Dedifferentiated amniotic fluid mesenchymal stem cell (primary cell): Measurements from ENCODE around the gene EXOG.

Experiments used
- DNase-seq: peaks from one replicate; pipeline ENCODE4 v3.0.0-alpha.2; 2016; ENCODE audit errors: extremely low spot score

EXOG gene

GRCh38 chr3:38496131-38496910 lies at the start of gene EXOG:
Gene EXOG, plus strand, starts transcription at chr3:38496340. Its CDS starts 28 bp downstream, at chr3:38496368.
- DNase-seq, result peak; percentile 94

DNA sequence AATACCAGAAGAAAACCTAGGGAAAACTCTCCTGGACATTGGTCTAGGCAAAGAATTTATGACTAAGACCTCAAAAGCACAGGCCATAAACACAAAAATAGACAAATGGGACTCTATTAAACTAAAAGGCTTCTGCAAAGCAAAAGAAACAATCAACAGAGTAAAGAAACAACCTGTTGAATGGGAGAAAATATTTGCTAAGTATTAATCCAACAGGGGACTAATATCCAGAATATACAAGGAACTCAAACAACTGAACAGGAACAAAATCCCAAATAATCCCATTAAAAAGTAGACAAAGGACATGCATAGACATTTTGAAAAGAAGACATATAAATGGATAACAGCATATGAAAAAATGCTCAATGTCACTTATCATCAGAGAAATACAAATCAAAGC lies 49.3 kb upstream of the EXOG start:
- no peak for DNase-seq

DNA sequence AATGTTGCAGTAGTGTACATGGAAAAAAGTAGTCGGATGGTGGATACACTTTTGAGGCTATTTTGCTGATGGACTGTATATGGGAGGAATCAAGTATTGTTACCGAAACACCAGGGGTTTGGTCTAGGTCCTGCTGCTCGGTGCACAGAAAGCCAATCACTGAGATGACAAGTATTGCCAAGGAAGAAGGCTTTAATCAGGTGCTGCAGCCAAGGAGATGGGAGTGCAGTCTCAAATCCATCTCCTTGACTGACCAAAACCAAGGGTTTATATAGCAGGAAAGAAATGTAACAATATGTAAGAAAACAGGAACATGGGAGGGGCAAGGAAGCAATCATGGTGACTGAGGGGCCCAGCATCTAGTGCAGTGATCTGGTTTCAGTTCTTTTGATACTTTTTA lies 45.3 kb upstream of the EXOG start:
- DNase-seq, result no peak

DNA sequence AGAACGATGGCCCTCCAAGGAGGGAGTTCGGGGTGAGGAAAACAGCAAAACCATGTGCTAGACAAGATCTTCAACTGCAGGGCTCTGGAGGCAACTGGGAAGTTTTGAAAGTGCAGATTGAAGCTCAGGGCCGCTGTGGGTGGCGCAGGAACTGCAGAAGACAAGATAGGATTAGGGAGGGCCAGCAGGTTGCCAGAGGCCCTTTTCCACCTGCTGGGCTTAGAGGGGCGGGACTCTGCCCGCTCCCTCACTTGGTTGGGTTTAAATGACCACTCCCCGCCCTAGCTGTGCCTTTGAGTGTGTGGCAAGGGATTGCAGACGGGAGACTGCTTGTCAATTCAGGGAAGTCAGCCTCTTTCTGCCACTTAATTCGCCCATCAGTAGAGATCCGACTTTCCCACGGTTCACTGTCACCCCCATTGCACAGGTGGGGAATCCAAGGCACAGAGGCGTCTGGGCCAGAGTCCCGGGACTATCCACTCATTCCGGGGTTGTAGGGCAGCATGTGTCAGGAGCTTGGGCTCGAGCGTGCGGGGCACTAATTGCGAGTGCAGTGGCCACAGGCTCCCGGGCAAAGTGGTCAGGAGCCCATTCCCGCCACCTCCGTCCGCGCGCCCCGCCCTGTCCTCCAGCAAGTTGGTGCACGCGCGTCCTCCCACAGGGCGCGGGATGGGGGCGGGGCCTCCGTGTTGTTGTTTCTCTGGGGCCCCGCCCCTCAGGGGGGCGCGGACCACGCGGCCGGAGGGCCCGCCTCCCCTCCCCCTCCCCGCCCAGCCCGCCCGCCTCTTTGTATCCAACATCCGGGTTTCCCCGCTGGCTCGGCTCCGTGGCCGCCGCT lies 42.8 kb upstream of the EXOG start, which contains the start of gene ACVR2B:
Gene ACVR2B, plus strand, starts transcription at position 816 of the 838 bp plus-strand sequence. CDS start 433 bp downstream, outside the sequence.
- DNase-seq, result peak; percentile 52

DNA sequence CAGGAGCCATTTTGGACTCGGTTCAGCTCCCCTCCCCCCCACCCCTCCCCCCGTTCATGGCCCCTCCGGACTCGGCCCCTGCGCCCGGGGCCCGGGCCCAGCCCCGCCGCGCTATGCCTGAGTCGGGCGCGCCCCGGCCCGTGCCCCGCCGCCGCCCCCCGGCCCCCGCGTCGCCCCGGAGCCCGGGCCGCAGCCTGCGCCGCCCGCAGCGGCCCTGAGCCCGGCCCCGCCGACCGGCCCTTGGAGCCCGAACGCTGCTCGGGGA lies 42.3 kb upstream of the EXOG start:
- DNase-seq, result no peak

DNA sequence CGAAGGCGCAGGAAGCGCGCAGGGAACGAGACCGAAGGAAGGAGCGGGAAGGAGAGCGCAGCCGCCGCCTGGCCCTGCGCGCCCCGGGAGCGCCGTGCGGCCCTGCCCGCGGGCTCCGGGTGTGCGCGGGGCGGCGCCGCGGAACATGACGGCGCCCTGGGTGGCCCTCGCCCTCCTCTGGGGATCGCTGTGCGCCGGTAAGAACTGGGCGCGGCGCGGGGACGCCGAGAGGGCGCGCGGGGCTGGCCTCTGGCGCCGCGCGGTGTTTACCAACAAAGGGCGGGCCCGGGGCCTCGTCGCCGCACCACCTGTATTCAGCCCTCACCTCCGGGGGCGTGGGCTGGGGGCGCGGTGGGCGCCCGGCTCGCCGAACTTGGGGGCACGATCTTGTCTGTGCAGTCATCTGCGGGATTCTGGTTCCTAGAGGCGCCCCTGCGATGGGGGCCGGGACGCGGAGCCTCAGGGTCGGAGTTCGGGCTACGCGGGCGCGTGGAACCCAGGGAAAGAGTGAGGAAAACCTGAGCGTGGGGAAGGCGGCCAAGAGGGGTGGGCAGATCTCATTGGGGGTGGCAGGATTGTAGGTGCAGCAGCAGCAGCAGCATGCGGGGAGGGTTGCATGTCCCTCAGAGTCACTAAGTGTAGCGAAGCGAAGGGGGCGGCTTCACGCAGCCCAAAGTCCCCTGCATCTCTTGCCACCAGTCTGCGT lies 41.8 kb upstream of the EXOG start:
- DNase-seq, result no peak

DNA sequence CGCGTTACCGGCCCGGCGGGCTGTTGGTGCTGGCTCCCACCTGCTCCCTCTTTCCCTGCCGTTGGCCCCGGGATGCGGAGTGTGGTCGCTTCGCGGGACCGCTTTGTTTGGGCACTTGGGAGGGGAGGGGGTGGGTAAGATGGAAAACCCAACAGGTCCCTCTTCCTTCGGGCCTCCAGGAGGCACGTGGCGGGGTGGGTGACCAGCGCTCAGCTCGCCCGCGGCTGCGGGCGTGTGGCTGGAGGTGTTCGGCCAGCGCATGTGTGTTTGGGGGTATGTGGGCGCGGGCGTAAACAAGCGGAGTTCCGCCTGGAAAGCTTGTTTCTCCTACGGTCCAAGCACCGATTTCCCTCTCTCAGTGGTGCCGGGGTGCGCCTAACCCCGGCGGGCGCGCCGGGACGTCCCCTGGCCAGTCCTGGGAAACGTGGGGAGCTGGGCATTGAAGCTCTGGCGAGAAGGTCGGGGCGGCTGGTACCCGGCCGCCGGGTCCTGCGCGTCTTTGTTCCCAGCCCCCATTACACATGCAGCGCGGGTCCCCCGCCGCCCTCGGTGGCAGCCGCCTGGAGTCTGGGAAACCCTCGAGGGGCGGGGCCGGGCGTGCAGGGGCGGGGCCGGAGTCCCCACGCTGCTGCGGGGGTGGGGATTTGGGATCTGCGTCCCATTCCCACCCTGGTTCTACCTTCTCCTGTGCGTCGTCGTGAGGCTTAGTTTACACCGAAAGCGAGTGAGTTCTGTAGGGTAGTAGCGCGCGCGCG lies 41.1 kb upstream of the EXOG start:
- no peak for DNase-seq

- no peak for DNase-seq
These were observed 40.3 kb upstream of the EXOG start for GRCh38 chr3:38455639-38456430.

DNA sequence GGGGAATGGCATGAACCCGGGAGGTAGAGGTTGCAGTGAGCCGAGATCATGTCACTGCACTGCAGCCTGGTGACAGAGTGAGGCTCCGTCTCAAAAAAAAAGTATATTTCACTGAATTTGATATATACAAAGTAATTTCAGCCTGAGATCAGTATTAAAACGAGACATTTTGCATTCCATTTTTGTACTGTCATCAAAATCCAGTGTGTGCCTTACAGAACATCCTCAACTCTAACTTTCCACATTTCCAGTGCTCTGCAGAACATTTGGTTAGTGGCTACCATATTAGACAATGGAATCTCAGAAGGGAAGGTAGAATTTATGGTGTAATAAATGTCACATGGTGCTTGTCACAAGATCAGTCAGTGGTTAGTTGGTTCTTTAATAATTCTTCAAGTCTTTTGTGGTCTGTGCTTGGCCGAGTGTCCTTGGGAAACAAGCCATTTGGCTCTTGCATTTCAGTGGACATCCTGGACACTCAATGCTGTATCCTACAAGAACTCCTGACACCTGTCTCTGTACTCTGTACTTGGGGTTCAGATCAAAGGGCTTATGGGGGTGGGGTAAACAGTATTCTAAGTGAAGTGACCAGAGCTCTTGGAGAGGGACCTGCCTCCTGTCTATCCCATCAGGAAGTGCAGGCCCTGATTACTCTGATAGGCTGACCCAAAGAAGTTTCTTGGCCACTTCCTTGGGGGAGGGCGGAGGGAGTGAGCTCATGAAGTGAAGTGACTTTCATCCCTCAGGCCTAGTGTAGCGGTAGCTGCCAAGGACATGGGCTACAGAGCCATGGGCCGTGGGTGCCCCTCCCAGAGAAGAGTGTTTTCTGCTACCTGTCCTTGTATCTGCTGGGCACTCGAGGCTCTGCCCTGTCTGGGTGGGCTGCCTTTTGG lies 38.8 kb upstream of the EXOG start:
- DNase-seq, result no peak

GRCh38 chr3:38458796-38459498 lies 37.2 kb upstream of the EXOG start:
- DNase-seq, result peak; percentile 62

- DNase-seq, result no peak
These were observed 36.6 kb upstream of the EXOG start for GRCh38 chr3:38459499-38460048.

DNA sequence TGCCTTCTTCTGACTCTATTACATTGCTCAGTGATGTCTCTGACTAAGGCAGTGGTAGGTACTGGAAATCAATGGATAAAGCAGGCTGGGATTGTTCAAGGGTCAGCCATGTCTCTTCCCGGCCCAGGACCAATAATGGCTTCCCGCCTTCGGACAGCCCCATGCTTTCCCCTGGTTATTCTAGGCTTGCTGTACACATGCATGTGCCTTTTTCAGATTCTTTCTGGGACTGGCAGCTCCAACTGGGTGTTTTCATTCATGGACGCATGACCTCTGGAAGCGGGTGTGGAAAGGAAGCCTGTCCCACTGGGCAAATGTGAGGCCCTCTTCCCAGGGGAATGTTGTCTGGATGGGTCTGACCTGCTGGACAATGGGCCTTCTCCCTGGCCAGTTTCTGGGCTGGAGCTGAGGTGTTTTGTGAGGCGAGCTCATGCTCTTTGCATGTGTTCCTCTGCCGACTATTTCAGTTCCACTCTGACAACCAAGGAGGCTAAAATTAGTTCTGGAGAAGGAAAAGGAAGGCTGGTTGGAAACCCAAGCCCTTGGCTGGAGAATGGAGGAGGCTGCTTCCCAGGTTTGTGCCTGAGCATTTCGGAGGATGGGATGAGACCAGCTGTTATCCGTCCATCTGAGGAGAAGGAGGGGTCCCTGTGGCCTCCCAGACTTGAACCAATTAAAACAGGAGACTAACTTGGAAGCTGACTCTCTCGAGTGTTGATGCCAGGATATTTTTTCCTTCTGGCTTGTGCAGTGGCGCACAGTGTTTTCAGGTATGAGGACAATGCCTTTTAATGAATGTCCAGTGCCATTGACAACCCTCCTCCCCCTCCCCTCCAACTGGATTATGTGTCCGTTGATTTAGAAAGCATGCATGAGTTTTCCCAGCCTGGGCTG lies 35.5 kb upstream of the EXOG start:
- no peak for DNase-seq

GRCh38 chr3:38465588-38466154 lies 30.5 kb upstream of the EXOG start:
- DNase-seq, result no peak

DNA sequence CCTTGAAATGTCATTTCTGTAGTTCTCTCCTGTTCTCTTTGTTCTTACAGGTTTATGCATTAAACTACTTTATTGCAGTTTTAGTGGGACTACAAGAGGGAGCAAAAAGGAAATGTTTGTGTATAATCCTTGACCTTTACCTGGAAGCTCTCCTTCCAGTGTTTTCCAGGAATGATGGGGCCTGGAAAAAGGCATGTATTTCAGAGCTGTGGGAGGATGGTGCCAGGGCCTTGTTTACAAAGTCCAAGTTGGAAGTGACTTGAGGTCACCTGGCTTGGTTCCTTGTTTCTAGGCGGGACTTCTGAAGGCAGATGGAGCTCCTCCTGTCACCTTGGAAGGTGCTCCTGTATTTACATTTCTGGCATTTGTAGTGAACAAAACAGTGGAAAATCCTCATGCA lies 27.4 kb upstream of the EXOG start:
- DNase-seq, result no peak

DNA sequence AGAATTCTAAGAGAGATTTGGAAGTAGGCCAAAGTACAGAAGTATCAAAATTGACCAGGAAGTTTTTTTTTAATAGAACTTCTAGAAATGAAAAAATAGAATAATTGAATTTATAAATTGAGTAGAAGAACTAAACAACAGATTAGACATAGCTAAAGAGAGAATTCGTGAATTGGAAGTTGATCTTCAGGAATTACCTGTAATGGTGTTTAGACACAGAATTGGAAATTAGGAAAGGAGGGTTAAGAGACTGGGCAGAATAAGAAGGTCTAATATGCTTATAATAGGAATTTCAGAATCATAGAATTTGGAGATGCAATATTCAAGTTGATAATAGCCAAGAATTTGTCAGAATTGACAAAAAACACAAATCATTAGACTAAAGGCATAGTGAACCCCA lies 26.3 kb upstream of the EXOG start:
- DNase-seq, result no peak

DNA sequence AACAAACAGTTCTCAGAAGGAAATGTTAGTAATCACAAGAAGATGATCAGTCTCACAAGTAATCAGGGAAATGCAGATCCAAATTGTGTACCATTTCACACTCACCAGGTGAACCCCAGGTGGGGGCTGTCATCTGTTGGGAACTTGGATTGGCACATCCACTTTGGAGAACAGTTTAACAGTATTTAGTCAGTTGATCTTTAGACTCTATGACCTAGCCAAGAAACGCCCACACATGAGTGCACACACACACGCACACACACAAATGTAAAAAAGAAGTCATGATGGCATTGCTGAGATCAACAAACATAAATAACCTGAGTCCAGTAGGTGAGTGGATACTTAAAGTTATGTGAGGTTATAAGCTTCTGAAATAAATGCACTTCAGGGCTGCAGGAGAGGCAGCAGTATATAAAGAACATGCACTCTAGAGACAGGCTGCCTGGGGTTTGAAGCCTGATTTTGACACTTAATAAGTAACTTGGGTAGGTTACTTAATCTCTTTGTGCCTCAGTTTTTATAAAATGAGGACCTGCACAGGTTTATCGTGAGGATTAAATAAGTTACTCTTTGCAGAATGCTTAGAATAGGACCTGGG lies 24.8 kb upstream of the EXOG start:
- no peak for DNase-seq

DNA sequence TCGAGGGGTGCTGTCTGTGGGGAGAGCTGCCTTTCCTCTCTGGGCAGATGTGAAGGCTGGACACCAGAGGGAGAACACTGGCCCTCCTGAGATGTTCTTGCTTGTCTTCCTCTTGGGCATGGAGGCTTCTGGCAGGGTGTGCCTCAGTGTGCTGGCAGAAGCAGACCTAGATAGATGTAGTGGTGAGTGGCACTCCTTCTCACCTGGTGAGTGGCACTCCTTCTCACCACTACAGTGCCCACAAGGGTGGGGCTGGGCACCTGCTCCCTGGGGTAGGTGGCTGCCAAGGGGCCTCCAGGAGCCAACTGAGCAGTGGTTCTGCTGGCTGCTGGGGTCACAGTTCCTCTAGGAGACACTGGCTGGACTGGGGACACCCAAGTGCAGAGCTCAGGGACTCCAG lies 23.8 kb upstream of the EXOG start:
- no peak for DNase-seq
